Panc1 (cell line): ENCODE measurements around the gene OR4D6. TPM values are rescaled to one million over a fixed set of nuclear protein-coding genes. Genes with fewer than 3 reads are reported as not detected.

Experiments
- ATAC-seq: fragments of 200-7000 bp; cut with Tn5 transposase; 2 replicates; pipeline ENCODE4 v1.9.1; 2020; ENCODE audit warnings: mild to moderate bottlenecking, moderate library complexity
- BruUV-seq: library from RNA; stranded (reverse); fragments of 400-500 nt; replicated peaks from 2 replicates; lab custom pipeline; 2021; lab: Mats Ljungman, UMichigan
- CTCF ChIA-PET: fragments of 300-600 bp; sonication (Branson Sonifier 250); formaldehyde crosslinking; loops from one replicate; lab custom pipeline; 2022; ENCODE audit warnings: antibody characterized with exemption; lab: Charles Lee
- POLR2A ChIA-PET: fragments of 300-600 bp; sonication (Branson Sonifier 250); formaldehyde crosslinking; loops from one replicate; lab custom pipeline; 2022; ENCODE audit warnings: antibody characterized with exemption; lab: Charles Lee
- DNase-seq: peaks from one replicate; pipeline ENCODE4 v3.0.0-alpha.2; 2010; ENCODE audit warnings: low read depth, low spot score
- H3K27ac ChIP-seq: 2 replicates; pipeline ENCODE4 v1.5.1; 2011; ENCODE audit warnings: mild to moderate bottlenecking, low read length, inconsistent platforms
- H3K27me3 ChIP-seq: fragments of 200-500 bp; sonication (Bioruptor generic); 2 replicates; pipeline ENCODE4 v1.6.0; 2014; ENCODE audit warnings: low read length, inconsistent platforms; ENCODE audit not compliant: control insufficient read depth, insufficient read depth
- H3K36me3 ChIP-seq: fragments of 200-500 bp; sonication (Bioruptor generic); 2 replicates; pipeline ENCODE4 v1.5.1; 2014; ENCODE audit warnings: inconsistent platforms, mild to moderate bottlenecking, low read length, moderate library complexity; ENCODE audit not compliant: control insufficient read depth, insufficient read depth
- H3K4me1 ChIP-seq: 2 replicates; pipeline ENCODE4 v1.5.1; 2011; ENCODE audit warnings: inconsistent platforms, mild to moderate bottlenecking, low read length, moderate library complexity; ENCODE audit not compliant: control insufficient read depth, insufficient read depth
- H3K4me3 ChIP-seq, 2 experiments: 2 replicates each; pipeline ENCODE4 v1.5.1; 2011 to 2012; ENCODE audit warnings: low read depth in 2 of 2, low read length in 2 of 2, mild to moderate bottlenecking in 2 of 2, inconsistent platforms in 1 of 2, moderate library complexity in 1 of 2
- H3K9me3 ChIP-seq: fragments of 200-500 bp; sonication (Bioruptor generic); 2 replicates; pipeline ENCODE4 v1.5.1; 2014; ENCODE audit warnings: low read depth, mild to moderate bottlenecking, inconsistent platforms, low read length, moderate library complexity; ENCODE audit not compliant: control insufficient read depth, insufficient read depth
- CTCF ChIP-seq: fragments of 450-650 bp; IDR thresholded peaks from 2 replicates; pipeline ENCODE4 v1.5.1; 2017; ENCODE audit warnings: mild to moderate bottlenecking
- POLR2AphosphoS5 ChIP-seq: IDR thresholded peaks from 2 replicates; pipeline ENCODE4 v1.6.1; 2012; ENCODE audit warnings: mild to moderate bottlenecking, low read depth, low read length, moderate library complexity
- REST ChIP-seq, 2 experiments: IDR thresholded peaks; 2 replicates each; pipeline ENCODE4 v1.6.1; 2011 to 2012; ENCODE audit warnings: low read depth in 2 of 2, control low read depth in 1 of 2, low read length in 1 of 2, mild to moderate bottlenecking in 1 of 2, moderate library complexity in 1 of 2; ENCODE audit not compliant: insufficient read depth in 1 of 2
- SIN3A ChIP-seq: IDR thresholded peaks from 2 replicates; pipeline ENCODE4 v1.6.1; 2012; ENCODE audit warnings: low read depth, mild to moderate bottlenecking, low read length, moderate library complexity, borderline replicate concordance; ENCODE audit not compliant: insufficient read depth
- TCF7L2 ChIP-seq: IDR thresholded peaks from 2 replicates; pipeline ENCODE4 v1.6.1; 2011; ENCODE audit warnings: mild to moderate bottlenecking, low read depth, low read length, inconsistent platforms
- in situ Hi-C: cut with HindIII; loops from 2 replicates; pipeline ENCODE4 v1.10.0; 2016; ENCODE audit warnings: low sequenced_read_pairs, low pct_unique_long_range_greater_than_20kb
- intact Hi-C: fragments of 100-400 bp; cut with micrococcal nuclease; formaldehyde crosslinking; loops from one replicate; pipeline ENCODE4 v1.10.0; 2022; ENCODE audit not compliant: unreplicated experiment
- total RNA-seq: library from RNA; stranded (reverse); gene quantifications from one replicate; pipeline ENCODE4 v1.2.1, GENCODE V29; 2021; ENCODE audit not compliant: unreplicated experiment

OR4D6 gene
- total RNA-seq, 1 experiment from 2014 or later, result not detected

GRCh38 chr11:59429924-59430516 is 26.7 kb upstream of the OR4D6 start:
- Histone ChIP-seq H3K27me3 (peaks cover 8% of the 10 kb centered on the region; the same call in 1 of the 2 replicates), H3K9me3 (no peaks in the 10 kb centered on the region), H3K36me3 (no peaks in the 10 kb centered on the region), H3K4me1 (no peaks in the 10 kb centered on the region), H3K27ac (no peak overlapping the region), H3K4me3 (no peak overlapping the region)
- intact Hi-C loops, result loop anchor here (1.0 to 10.0 kb wide), 3 partner anchors 165 to 259 kb away; no protein-coding TSS in a partner anchor
- ChIA-PET CTCF (no interaction called here), POLR2A (no interaction called here)
- no TSS peak for BruUV-seq
- peak; percentile 73; the same call in 1 of the 2 replicates for ATAC-seq
- in situ Hi-C loops, result no loop called here
- DNase-seq, result peak; percentile 25
- TF ChIP-seq TCF7L2, result no peak
- TF ChIP-seq CTCF, result peak; percentile 82; the same call in 1 of the 2 replicates

- Histone ChIP-seq H3K27me3 (peaks cover 5% of the 10 kb centered on the region; the same call in 1 of the 2 replicates), H3K9me3 (no peaks in the 10 kb centered on the region), H3K4me1 (no peaks in the 10 kb centered on the region), H3K27ac (no peak within 1 kb of the TSS), H3K36me3 (no peaks in the 10 kb centered on the region), H3K4me3 (no peak within 1 kb of the TSS)
- ATAC-seq (no peak), DNase-seq (no peak)
- in situ Hi-C loops (no loop called here), intact Hi-C loops (no loop called here)
- no peak for TF ChIP-seq SIN3A
- no peak for TF ChIP-seq TCF7L2
- TF ChIP-seq CTCF, result no peak
- no peak for TF ChIP-seq REST (IDR thresholded peaks at IDR 0.05; ENCODE audit: insufficient read depth in 1 of 2, low read depth in 2 of 2, low read length in 1 of 2)
- TF ChIP-seq POLR2AphosphoS5, result no peak
- no TSS peak for BruUV-seq
- ChIA-PET POLR2A (no interaction called here), CTCF (no interaction called here)
These were observed 20.6 kb upstream of the OR4D6 start, which contains the start of gene OR5A1 for GRCh38 chr11:59436169-59436568. Gene OR5A1, plus strand, starts transcription at chr11:59436469. Its CDS starts 6,700 bp downstream, at chr11:59443169.
